ENCODE data around the gene NXNL1. TPM values are rescaled to one million over a fixed set of nuclear protein-coding genes. Genes with fewer than 3 reads are reported as not detected.

The NXNL1 gene
- total and polyA plus RNA-seq, 9 of the 15 experiments (the other 6 are each of a cell fraction or from before 2014, with no cell fraction given): not detected

DNA sequence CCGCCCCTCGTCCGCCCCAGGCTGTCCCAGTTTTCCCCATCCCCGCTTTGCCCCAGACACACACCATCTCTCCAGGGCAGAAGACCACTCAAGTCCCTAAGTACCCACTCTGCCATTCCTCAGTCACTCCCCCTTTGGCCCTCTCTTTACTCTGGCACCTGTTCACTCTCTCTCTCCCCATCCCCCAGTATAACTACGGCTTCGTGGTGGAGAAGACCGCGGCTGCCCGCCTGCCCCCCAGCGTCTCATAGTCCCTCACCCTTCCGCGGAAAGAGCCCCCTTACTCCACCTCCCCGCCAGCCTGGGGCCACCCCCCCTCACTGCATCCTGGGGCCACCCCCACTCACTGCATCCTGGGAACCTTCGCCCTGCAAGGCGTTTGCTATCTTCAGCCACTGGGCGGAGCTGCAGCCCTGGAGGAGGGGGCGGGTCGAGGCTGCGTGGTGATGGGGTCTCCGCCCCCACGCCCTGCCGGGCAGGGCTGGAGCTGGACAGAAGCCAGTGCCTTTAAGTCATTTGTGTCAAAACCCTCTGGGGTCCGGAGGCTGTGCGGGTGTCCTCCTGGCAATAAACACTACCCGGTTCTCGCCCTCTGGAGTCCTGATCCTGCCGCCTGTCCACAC lies 35.9 kb downstream of the NXNL1 start (continued):
- 0 out of 2 replicates have a peak, but pooled peaks have one; percentile 17 for TF ChIP-seq CBX1 (IDR thresholded peaks at IDR 0.05; ENCODE audit: low read depth)
- peak; percentile 46 for TF ChIP-seq NEUROD1 (IDR thresholded peaks at IDR 0.05; ENCODE audit: borderline replicate concordance, low read depth, low read length, partially characterized antibody)
- TF ChIP-seq RBM17 (IDR thresholded peaks at IDR 0.05; ENCODE audit: borderline replicate concordance, low read depth, low read length): no peak
- TF ChIP-seq CREM (IDR thresholded peaks at IDR 0.05; ENCODE audit: low read depth): peak; percentile 76; the same call in 1 of the 2 replicates
- 0 out of 2 replicates have a peak, but pooled peaks have one; percentile 23 for TF ChIP-seq ZBED1 (IDR thresholded peaks at IDR 0.05)
- TF ChIP-seq RAD21 (CRISPR knock-in tag; conservative IDR thresholded peaks at IDR 0.05 in 1 of 2, IDR thresholded peaks at IDR 0.05 in 1 of 2): peak; percentile 49 to 71
- TF ChIP-seq, protein P1, sequence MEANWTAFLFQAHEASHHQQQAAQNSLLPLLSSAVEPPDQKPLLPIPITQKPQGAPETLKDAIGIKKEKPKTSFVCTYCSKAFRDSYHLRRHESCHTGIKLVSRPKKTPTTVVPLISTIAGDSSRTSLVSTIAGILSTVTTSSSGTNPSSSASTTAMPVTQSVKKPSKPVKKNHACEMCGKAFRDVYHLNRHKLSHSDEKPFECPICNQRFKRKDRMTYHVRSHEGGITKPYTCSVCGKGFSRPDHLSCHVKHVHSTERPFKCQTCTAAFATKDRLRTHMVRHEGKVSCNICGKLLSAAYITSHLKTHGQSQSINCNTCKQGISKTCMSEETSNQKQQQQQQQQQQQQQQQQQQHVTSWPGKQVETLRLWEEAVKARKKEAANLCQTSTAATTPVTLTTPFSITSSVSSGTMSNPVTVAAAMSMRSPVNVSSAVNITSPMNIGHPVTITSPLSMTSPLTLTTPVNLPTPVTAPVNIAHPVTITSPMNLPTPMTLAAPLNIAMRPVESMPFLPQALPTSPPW (CRISPR knock-in tag; IDR thresholded peaks at IDR 0.05): peak; percentile 94
- peak; percentile 92 for TF ChIP-seq NFIC (IDR thresholded peaks at IDR 0.05)
- TF ChIP-seq MTA3 (IDR thresholded peaks at IDR 0.05; ENCODE audit: borderline replicate concordance): 0 out of 2 replicates have a peak, but pooled peaks have one; percentile 42
- TF ChIP-seq CBFA2T3 (IDR thresholded peaks at IDR 0.05): 0 out of 2 replicates have a peak, but pooled peaks have one; percentile 4
- 0 out of 2 replicates have a peak, but pooled peaks have one; percentile 69 for TF ChIP-seq XRCC5 (IDR thresholded peaks at IDR 0.05; ENCODE audit: low read depth, low read length)
- TF ChIP-seq SP1 (CRISPR knock-in tag; IDR thresholded peaks at IDR 0.05): peak; percentile 70
- 0 out of 2 replicates have a peak, but pooled peaks have one; percentile 43 for TF ChIP-seq NBN (IDR thresholded peaks at IDR 0.05; ENCODE audit: low read depth)
